H1 (cell line): ENCODE data around the gene PKM. TPM values are rescaled to one million over a fixed set of nuclear protein-coding genes. Genes with fewer than 3 reads are reported as not detected.

Experiments
- CTCF ChIA-PET: fragments of 300-600 bp; sonication (Branson Sonifier 250); formaldehyde crosslinking; loops from one replicate; lab custom pipeline; 2021; ENCODE audit not compliant: partially characterized antibody; lab: Charles Lee
- POLR2A ChIA-PET: fragments of 300-600 bp; sonication (Branson Sonifier 250); formaldehyde crosslinking; loops from one replicate; lab custom pipeline; 2021; ENCODE audit warnings: inconsistent platforms; ENCODE audit not compliant: partially characterized antibody; lab: Charles Lee
- DNase-seq, 2 experiments: peaks; one replicate each; pipeline versions ENCODE4 v3.0.0 to v3.0.0-alpha.2; 2010 to 2022; ENCODE audit warnings: low spot score in 2 of 2, low read depth in 1 of 2, mixed read lengths in 1 of 2
- FAIRE-seq: peaks from 2 replicates; lab custom pipeline; 2011; peaks lifted over from hg19 to GRCh38; lab: Jason Lieb, UNC
- H2AFZ ChIP-seq: 2 replicates; pipeline ENCODE4 v1.8.1; 2012; ENCODE audit warnings: low read length, inconsistent platforms
- H2AK5ac ChIP-seq: 2 replicates; pipeline ENCODE4 v1.6.1; 2013; ENCODE audit warnings: low read depth, low read length
- H2BK120ac ChIP-seq: replicated peaks from 2 replicates; pipeline ENCODE3; 2013; ENCODE audit warnings: low read depth, low read length, inconsistent platforms
- H2BK12ac ChIP-seq: 2 replicates; pipeline ENCODE4 v1.6.1; 2013; ENCODE audit warnings: low read depth, low read length
- H2BK15ac ChIP-seq: 2 replicates; pipeline ENCODE4 v1.6.1; 2013; ENCODE audit warnings: low read length
- H2BK20ac ChIP-seq: 2 replicates; pipeline ENCODE4 v1.6.1; 2013; ENCODE audit warnings: low read length
- H2BK5ac ChIP-seq: 2 replicates; pipeline ENCODE4 v1.6.1; 2013; ENCODE audit warnings: low read depth, low read length
- H3K14ac ChIP-seq: 2 replicates; pipeline ENCODE4 v1.6.1; 2013; ENCODE audit warnings: inconsistent platforms; ENCODE audit not compliant: insufficient read length
- H3K18ac ChIP-seq: 2 replicates; pipeline ENCODE4 v1.6.1; 2013; ENCODE audit warnings: low read length; ENCODE audit errors: extremely low read depth
- H3K23ac ChIP-seq: 2 replicates; pipeline ENCODE4 v1.6.1; 2013; ENCODE audit warnings: inconsistent platforms; ENCODE audit not compliant: insufficient read length
- H3K23me2 ChIP-seq: 2 replicates; pipeline ENCODE4 v1.6.1; 2013; ENCODE audit warnings: low read depth, low read length
- H3K27ac ChIP-seq: 2 replicates; pipeline ENCODE4 v1.6.1; 2011; ENCODE audit warnings: low read depth, low read length, inconsistent platforms
- H3K27me3 ChIP-seq, 4 experiments: replicated peaks in 1 of 4; 1 replicate in 1 of 4; 2 replicates in 3 of 4; pipeline versions ENCODE4 v1.6.1 to v1.8.1; 2011 to 2013; ENCODE audit warnings: low read length in 3 of 4, mild to moderate bottlenecking in 3 of 4, inconsistent platforms in 2 of 4, mixed read lengths in 2 of 4, moderate library complexity in 1 of 4; ENCODE audit not compliant: control insufficient read depth in 3 of 4, insufficient read depth in 3 of 4; ENCODE audit errors: extremely low read depth in 1 of 4
- H3K36me3 ChIP-seq, 4 experiments: 2 replicates each; pipeline versions ENCODE4 v1.6.1 to v1.8.1; 2011 to 2013; ENCODE audit warnings: mild to moderate bottlenecking in 4 of 4, low read length in 3 of 4, moderate library complexity in 2 of 4, control low read depth in 1 of 4, inconsistent platforms in 1 of 4; ENCODE audit not compliant: insufficient read depth in 4 of 4, control insufficient read depth in 2 of 4
- H3K4ac ChIP-seq: replicated peaks from 2 replicates; pipeline ENCODE3; 2013; ENCODE audit warnings: low read length, low read depth, mixed read lengths, inconsistent platforms; ENCODE audit not compliant: insufficient read length
- H3K4me1 ChIP-seq, 4 experiments: replicated peaks in 1 of 4; 1 replicate in 1 of 4; 2 replicates in 3 of 4; pipeline versions ENCODE4 v1.6.1 to v1.8.1; 2011 to 2013; ENCODE audit warnings: low read length in 3 of 4, inconsistent platforms in 2 of 4, mixed read lengths in 1 of 4; ENCODE audit not compliant: insufficient read depth in 4 of 4, control insufficient read depth in 3 of 4
- H3K4me2 ChIP-seq, 2 experiments: 2 replicates each; pipeline versions ENCODE4 v1.6.1 to v1.8.1; 2011 to 2013; ENCODE audit warnings: low read depth in 2 of 2, low read length in 2 of 2, control low read depth in 1 of 2, inconsistent platforms in 1 of 2, mild to moderate bottlenecking in 1 of 2; ENCODE audit not compliant: insufficient read depth in 1 of 2
- H3K4me3 ChIP-seq, 4 experiments: fragments of 200-600, 300-600 bp in 1 of 4; sonication (generic), shearing (Covaris generic), sonication (Bioruptor Twin) in 1 of 4; 2 replicates each; pipeline versions ENCODE4 v1.5.1 to v1.8.1; 2011 to 2016; ENCODE audit warnings: low read length in 4 of 4, low read depth in 3 of 4, control low read depth in 2 of 4, inconsistent platforms in 2 of 4, mild to moderate bottlenecking in 2 of 4, mixed read lengths in 1 of 4, moderate library complexity in 1 of 4; ENCODE audit not compliant: insufficient read depth in 2 of 4; ENCODE audit errors: extremely low read depth in 1 of 4
- H3K56ac ChIP-seq: replicated peaks from 2 replicates; pipeline ENCODE3; 2013; ENCODE audit warnings: low read depth, mild to moderate bottlenecking, mixed read lengths, low read length, inconsistent platforms; ENCODE audit not compliant: insufficient read length
- H3K79me1 ChIP-seq: 2 replicates; pipeline ENCODE4 v1.6.1; 2013; ENCODE audit warnings: low read depth, low read length, control low read depth
- H3K79me2 ChIP-seq, 2 experiments: 2 replicates each; pipeline versions ENCODE4 v1.6.1 to v1.8.1; 2012 to 2013; ENCODE audit warnings: low read length in 2 of 2, mild to moderate bottlenecking in 2 of 2, inconsistent platforms in 1 of 2; ENCODE audit not compliant: insufficient read depth in 2 of 2, control insufficient read depth in 1 of 2
- H3K9ac ChIP-seq, 4 experiments: replicated peaks in 1 of 4; 1 replicate in 1 of 4; 2 replicates in 3 of 4; pipeline versions ENCODE4 v1.6.1 to v1.8.1; 2011 to 2013; ENCODE audit warnings: low read depth in 3 of 4, low read length in 3 of 4, control low read depth in 2 of 4, mild to moderate bottlenecking in 2 of 4, moderate library complexity in 2 of 4, inconsistent platforms in 1 of 4; ENCODE audit errors: extremely low read depth in 1 of 4
- H3K9me3 ChIP-seq, 2 experiments: 2 replicates each; pipeline versions ENCODE4 v1.6.1 to v1.8.1; 2012 to 2013; ENCODE audit warnings: mild to moderate bottlenecking in 2 of 2, moderate library complexity in 2 of 2, control low read depth in 1 of 2, inconsistent platforms in 1 of 2, low read depth in 1 of 2, low read length in 1 of 2, mixed read lengths in 1 of 2; ENCODE audit not compliant: insufficient read depth in 2 of 2
- H4K20me1 ChIP-seq, 2 experiments: replicated peaks in 1 of 2; 2 replicates each; pipeline versions ENCODE3 to v1.8.1; 2011 to 2013; ENCODE audit warnings: inconsistent platforms in 2 of 2, low read length in 2 of 2, mild to moderate bottlenecking in 1 of 2; ENCODE audit not compliant: insufficient read depth in 2 of 2, control insufficient read depth in 1 of 2
- H4K5ac ChIP-seq: 2 replicates; pipeline ENCODE4 v1.6.1; 2013; ENCODE audit warnings: low read length, low read depth, mixed read lengths, inconsistent platforms; ENCODE audit not compliant: insufficient read length
- H4K8ac ChIP-seq: 2 replicates; pipeline ENCODE4 v1.8.0; 2013; ENCODE audit warnings: mild to moderate bottlenecking, moderate library complexity, low read length, inconsistent platforms; ENCODE audit not compliant: insufficient read depth; ENCODE audit errors: extremely low read depth
- H4K91ac ChIP-seq: replicated peaks from 2 replicates; pipeline ENCODE3; 2013; ENCODE audit warnings: low read length, mixed read lengths, inconsistent platforms; ENCODE audit not compliant: insufficient read length
- CTBP2 ChIP-seq: IDR thresholded peaks from 2 replicates; pipeline ENCODE4 v1.7.0; 2011; ENCODE audit warnings: borderline replicate concordance, mild to moderate bottlenecking, moderate library complexity, mixed read lengths, low read length; ENCODE audit not compliant: insufficient read depth, insufficient read length
- EGR1 ChIP-seq: IDR thresholded peaks from 2 replicates; pipeline ENCODE4 v1.6.1; 2011; ENCODE audit warnings: low read depth, low read length, borderline replicate concordance
- GTF2F1 ChIP-seq: IDR thresholded peaks from 2 replicates; pipeline ENCODE4 v1.6.1; 2012; ENCODE audit warnings: low read depth, low read length, improper control_type of control experiment, borderline replicate concordance
- MAX ChIP-seq: IDR thresholded peaks from 2 replicates; pipeline ENCODE4 v1.6.1; 2012; ENCODE audit warnings: inconsistent platforms
- NANOG ChIP-seq: IDR thresholded peaks from 2 replicates; pipeline ENCODE4 v1.6.1; 2011; ENCODE audit warnings: low read length, low read depth, mild to moderate bottlenecking, inconsistent platforms; ENCODE audit not compliant: insufficient read depth, poor library complexity, severe bottlenecking
- RBBP5 ChIP-seq: IDR thresholded peaks from 2 replicates; pipeline ENCODE4 v1.7.1; 2012; ENCODE audit warnings: low read depth, mild to moderate bottlenecking, inconsistent platforms, low read length, moderate library complexity, borderline replicate concordance
- RXRA ChIP-seq: IDR thresholded peaks from 2 replicates; pipeline ENCODE4 v1.6.1; 2011; ENCODE audit warnings: low read depth, mild to moderate bottlenecking, low read length, moderate library complexity; ENCODE audit not compliant: insufficient read depth
- SAP30 ChIP-seq: fragments of 300-600 bp; sonication (generic); IDR thresholded peaks from 2 replicates; pipeline ENCODE4 v1.7.1; 2012; ENCODE audit warnings: low read length, moderate library complexity, mild to moderate bottlenecking, inconsistent platforms; ENCODE audit not compliant: insufficient read depth, insufficient replicate concordance
- SIX5 ChIP-seq: IDR thresholded peaks from 2 replicates; pipeline ENCODE4 v1.6.1; 2011; ENCODE audit warnings: mild to moderate bottlenecking, low read depth, low read length
- SP1 ChIP-seq: IDR thresholded peaks from 2 replicates; pipeline ENCODE4 v1.6.1; 2011; ENCODE audit warnings: low read depth, low read length
- TAF7 ChIP-seq: optimal IDR thresholded peaks from 2 replicates; pipeline ENCODE3; 2011; ENCODE audit warnings: low read depth, mild to moderate bottlenecking, inconsistent platforms, low read length, moderate library complexity, borderline replicate concordance
- TBP ChIP-seq: IDR thresholded peaks from 2 replicates; pipeline ENCODE4 v1.6.1; 2011; ENCODE audit warnings: low read depth, low read length, improper control_type of control experiment
- WGBS, 2 experiments: shearing (Covaris generic) in 1 of 2; methylation state at CpG; one replicate each; pipeline versions ENCODE4 v1.1.6 to v1.1.7; 2013 to 2015; ENCODE audit warnings: low lambda C conversion rate in 2 of 2, mixed read lengths in 2 of 2, inconsistent platforms in 1 of 2, low coverage in 1 of 2, missing lambda C conversion rate in 1 of 2; ENCODE audit not compliant: insufficient replicate concordance in 2 of 2, insufficient coverage in 1 of 2, insufficient read length in 1 of 2; ENCODE audit errors: extremely low coverage in 1 of 2, missing lambda C conversion rate in 1 of 2; 5-methylcytosine and 5-hydroxymethylcytosine counted together
- polyA plus RNA-seq, 7 experiments: library from polyadenylated mRNA; depleted of rRNA in 3 of 7; stranded (reverse) in 5 of 7; unstranded in 2 of 7; fragments of >200 nt in 5 of 7; fragments of 200-250 nt in 2 of 7; gene quantifications; 1 replicate in 5 of 7; 2 replicates in 1 of 7; 4 replicates in 1 of 7; pipeline versions ENCODE4 v1.2.1 to v1.2.3, GENCODE V29; 2011 to 2013; ENCODE audit warnings: missing spikeins in 2 of 7, mixed read lengths in 2 of 7
- total RNA-seq: library from RNA; stranded (reverse); fragmentation: NEBNext Ultra II Directional; extraction: Animal tissue kit (Norgen Biotek cat#: 25700); gene quantifications from 2 replicates; pipeline ENCODE4 v1.2.1, GENCODE V29; 2021

Gene PKM
- total and polyA plus RNA-seq, 2 of the 8 experiments (the other 6 are each of a cell fraction or from before 2014, with no cell fraction given) = 780 to 856 TPM

- WGBS, 2 experiments = 81% methylated on average over 13 of the region's 13 CpGs; no CpG with 5 or more reads in 1 of the 2 experiments
- no peak overlapping the region for H4K5ac ChIP-seq
- H3K23me2 ChIP-seq = no peaks in the 10 kb centered on the region; the same call in 1 of the 2 replicates
- H3K9ac ChIP-seq = no peak overlapping the region
- FAIRE-seq = no peak
- H2AK5ac ChIP-seq = no peak overlapping the region
- H2BK120ac ChIP-seq = no peak overlapping the region
- H2BK15ac ChIP-seq = no peak overlapping the region
- H3K4me1 ChIP-seq = peaks cover 0 to 7% (median 3%) of the 10 kb centered on the region in 4 experiments; a peak in 3 of 7 replicates
- no peaks in the 10 kb centered on the region for H3K79me1 ChIP-seq
- H3K4me3 ChIP-seq = no peak overlapping the region
- no peak overlapping the region for H3K27ac ChIP-seq
- H3K9me3 ChIP-seq = no peaks in the 10 kb centered on the region
- no peak overlapping the region for H3K23ac ChIP-seq
- no peak overlapping the region for H3K14ac ChIP-seq
- H4K20me1 ChIP-seq = no peaks in the 10 kb centered on the region
- H3K27me3 ChIP-seq = peaks cover 0 to 6% (median 4%) of the 10 kb centered on the region in 4 experiments; a peak in 4 of 7 replicates
- no peaks in the 10 kb centered on the region for H3K36me3 ChIP-seq
- H4K8ac ChIP-seq = no peak overlapping the region
- POLR2A ChIA-PET = interaction anchor here (1.0 to 2.0 kb wide), 4 partner anchors 10 to 30 kb away, joined by 3 to 6 read pairs (median 3); partner anchors contain the start of gene GRAMD2A
- no peak overlapping the region for H3K56ac ChIP-seq
- CTCF ChIA-PET = interaction anchor here (0.6 to 1.7 kb wide), 4 partner anchors 12 to 654 kb away, joined by 3 to 4 read pairs (median 4); no protein-coding TSS in a partner anchor
- no peaks in the 10 kb centered on the region for H3K79me2 ChIP-seq
- H2BK5ac ChIP-seq = no peak overlapping the region
- H2BK20ac ChIP-seq = no peak overlapping the region
- H2BK12ac ChIP-seq = no peak overlapping the region
- no peak overlapping the region for H2AFZ ChIP-seq
- DNase-seq = no peak
- no peak overlapping the region for H3K4ac ChIP-seq
- no peak overlapping the region for H4K91ac ChIP-seq
- no peak overlapping the region for H3K18ac ChIP-seq
- no peak overlapping the region for H3K4me2 ChIP-seq
- no peak for TF ChIP-seq NANOG
- TF ChIP-seq RXRA = no peak
- no peak for TF ChIP-seq SIX5
- no peak for TF ChIP-seq TAF7
- no peak for TF ChIP-seq CTBP2
- no peak for TF ChIP-seq RBBP5
- no peak for TF ChIP-seq MAX
- no peak for TF ChIP-seq SAP30
- TF ChIP-seq TBP = no peak
- TF ChIP-seq EGR1 = no peak
- TF ChIP-seq GTF2F1 = no peak
- TF ChIP-seq SP1 = no peak
Measured at GRCh38 chr15:72178976-72179585, 51.9 kb downstream of the PKM start.
